IMR-90 (cell line): ENCODE results near the gene PAK4. TPM values are rescaled to one million over a fixed set of nuclear protein-coding genes. Genes with fewer than 3 reads are reported as not detected.

Experiments used
- ATAC-seq: fragments of 200-7000 bp; cut with Tn5 transposase; 2 replicates; pipeline ENCODE4 v1.9.1; 2020; ENCODE audit warnings: low read depth, mild to moderate bottlenecking, moderate library complexity
- BruUV-seq: library from RNA; stranded (reverse); fragments of 400-500 nt; replicated peaks from 2 replicates; lab custom pipeline; 2021; lab: Mats Ljungman, UMichigan
- CTCF ChIA-PET: fragments of 300-600 bp; formaldehyde crosslinking; extraction: SDS; loops from one replicate; lab custom pipeline; 2021; ENCODE audit warnings: antibody characterized with exemption; lab: Yijun Ruan, JAX
- POLR2A ChIA-PET: fragments of 300-600 bp; sonication (Branson Sonifier 250); formaldehyde crosslinking; loops from one replicate; lab custom pipeline; 2022; ENCODE audit warnings: antibody characterized with exemption; ENCODE audit not compliant: unreplicated experiment; lab: Charles Lee
- DNase-seq: peaks from one replicate; pipeline ENCODE4 v3.0.0; 2013
- H2AFZ ChIP-seq: replicated peaks from 2 replicates; pipeline ENCODE3; 2013; ENCODE audit warnings: low read length, mild to moderate bottlenecking; ENCODE audit not compliant: poor library complexity
- H2AK5ac ChIP-seq: 2 replicates; pipeline ENCODE4 v1.6.1; 2013; ENCODE audit warnings: low read depth, low read length, inconsistent platforms
- H2AK9ac ChIP-seq: replicated peaks from 2 replicates; pipeline ENCODE3; 2013; ENCODE audit warnings: mild to moderate bottlenecking, low read depth, low read length, moderate library complexity; ENCODE audit not compliant: poor library complexity
- H2BK120ac ChIP-seq: 2 replicates; pipeline ENCODE4 v1.6.1; 2013; ENCODE audit warnings: low read depth, low read length, inconsistent platforms
- H2BK15ac ChIP-seq: 3 replicates; pipeline ENCODE4 v1.6.1; 2013; ENCODE audit warnings: low read depth, low read length, inconsistent platforms
- H2BK20ac ChIP-seq: 2 replicates; pipeline ENCODE4 v1.6.1; 2013; ENCODE audit warnings: low read depth, mild to moderate bottlenecking, inconsistent platforms, low read length, moderate library complexity
- H2BK5ac ChIP-seq: 2 replicates; pipeline ENCODE4 v1.6.1; 2013; ENCODE audit warnings: mild to moderate bottlenecking, low read depth, low read length, inconsistent platforms; ENCODE audit not compliant: poor library complexity, severe bottlenecking
- H3K14ac ChIP-seq: replicated peaks from 2 replicates; pipeline ENCODE4 v1.6.1; 2013; ENCODE audit warnings: low read depth, low read length, inconsistent platforms
- H3K18ac ChIP-seq: 2 replicates; pipeline ENCODE4 v1.6.1; 2013; ENCODE audit warnings: low read depth, low read length, control low read depth
- H3K23ac ChIP-seq: 2 replicates; pipeline ENCODE4 v1.6.1; 2013; ENCODE audit warnings: low read depth, low read length, inconsistent platforms
- H3K27ac ChIP-seq: 2 replicates; pipeline ENCODE4 v1.5.1; 2013; ENCODE audit warnings: mild to moderate bottlenecking, control low read depth, low read length; ENCODE audit not compliant: insufficient read depth
- H3K27me3 ChIP-seq: 2 replicates; pipeline ENCODE4 v1.6.1; 2013; ENCODE audit warnings: low read length; ENCODE audit not compliant: control insufficient read depth, insufficient read depth
- H3K36me3 ChIP-seq: 2 replicates; pipeline ENCODE4 v1.6.1; 2013; ENCODE audit warnings: low read length, mixed read lengths; ENCODE audit not compliant: control insufficient read depth, insufficient read depth
- H3K4ac ChIP-seq: 2 replicates; pipeline ENCODE4 v1.6.1; 2013; ENCODE audit warnings: low read depth, low read length, inconsistent platforms
- H3K4me1 ChIP-seq: 2 replicates; pipeline ENCODE4 v1.6.1; 2013; ENCODE audit warnings: low read length, mixed read lengths; ENCODE audit not compliant: control insufficient read depth, insufficient read depth
- H3K4me2 ChIP-seq: 2 replicates; pipeline ENCODE4 v1.6.1; 2013; ENCODE audit warnings: low read depth, mild to moderate bottlenecking, control low read depth, low read length, moderate library complexity
- H3K4me3 ChIP-seq: 2 replicates; pipeline ENCODE4 v1.5.1; 2013; ENCODE audit warnings: low read depth, mild to moderate bottlenecking, control low read depth, low read length, moderate library complexity; ENCODE audit not compliant: insufficient read depth
- H3K56ac ChIP-seq: 2 replicates; pipeline ENCODE4 v1.6.1; 2013; ENCODE audit warnings: low read length, inconsistent platforms; ENCODE audit not compliant: insufficient read depth; ENCODE audit errors: extremely low read depth
- H3K79me1 ChIP-seq, 2 experiments: 2 replicates each; pipeline ENCODE4 v1.6.1; 2013; ENCODE audit warnings: low read length in 2 of 2, inconsistent platforms in 1 of 2, low read depth in 1 of 2
- H3K9ac ChIP-seq: 2 replicates; pipeline ENCODE4 v1.6.1; 2013; ENCODE audit warnings: low read depth, low read length, control low read depth
- H3K9me1 ChIP-seq: 2 replicates; pipeline ENCODE4 v1.6.1; 2013; ENCODE audit warnings: low read length, inconsistent platforms; ENCODE audit not compliant: insufficient read depth
- H3K9me3 ChIP-seq: 2 replicates; pipeline ENCODE4 v1.6.1; 2013; ENCODE audit warnings: low read length; ENCODE audit not compliant: control insufficient read depth, insufficient read depth
- H4K20me1 ChIP-seq: 2 replicates; pipeline ENCODE4 v1.6.1; 2013; ENCODE audit warnings: low read length, inconsistent platforms; ENCODE audit not compliant: insufficient read depth
- H4K5ac ChIP-seq: 2 replicates; pipeline ENCODE4 v1.6.1; 2013; ENCODE audit warnings: mild to moderate bottlenecking, low read depth, low read length, control low read depth
- H4K8ac ChIP-seq, 2 experiments: 2 replicates each; pipeline ENCODE4 v1.6.1; 2013; ENCODE audit warnings: low read depth in 2 of 2, low read length in 2 of 2, control low read depth in 1 of 2, inconsistent platforms in 1 of 2
- H4K91ac ChIP-seq: 2 replicates; pipeline ENCODE4 v1.6.1; 2013; ENCODE audit warnings: low read depth, low read length, inconsistent platforms; ENCODE audit not compliant: insufficient read depth
- BHLHE40 ChIP-seq: fragments of 150-350 bp; IDR thresholded peaks from 2 replicates; pipeline ENCODE4 v1.6.1; 2016; ENCODE audit warnings: mild to moderate bottlenecking, low read depth, low read length
- CEBPB ChIP-seq: IDR thresholded peaks from 2 replicates; pipeline ENCODE4 v1.6.1; 2012; ENCODE audit warnings: low read depth, low read length, improper control_type of control experiment
- CHD1 ChIP-seq: IDR thresholded peaks from 2 replicates; pipeline ENCODE4 v1.6.1; 2012; ENCODE audit warnings: low read depth, low read length, improper control_type of control experiment
- FOS ChIP-seq: fragments of 150-350 bp; IDR thresholded peaks from 2 replicates; pipeline ENCODE4 v1.6.1; 2016; ENCODE audit warnings: low read depth, low read length
- MAFK ChIP-seq: IDR thresholded peaks from 2 replicates; pipeline ENCODE4 v1.6.1; 2012; ENCODE audit warnings: low read depth, low read length, improper control_type of control experiment
- MAZ ChIP-seq: IDR thresholded peaks from 2 replicates; pipeline ENCODE4 v1.6.1; 2012; ENCODE audit warnings: low read depth, mild to moderate bottlenecking, low read length, improper control_type of control experiment, moderate library complexity, borderline replicate concordance
- MXI1 ChIP-seq: IDR thresholded peaks from 2 replicates; pipeline ENCODE4 v1.6.1; 2012; ENCODE audit warnings: low read depth, mild to moderate bottlenecking, low read length, moderate library complexity, borderline replicate concordance
- NFE2L2 ChIP-seq: fragments of 150-350 bp; IDR thresholded peaks from 2 replicates; pipeline ENCODE4 v1.6.1; 2016; ENCODE audit warnings: low read depth, mild to moderate bottlenecking, low read length
- POLR2A ChIP-seq: IDR thresholded peaks from 2 replicates; pipeline ENCODE4 v1.6.1; 2012; ENCODE audit warnings: mild to moderate bottlenecking, low read depth, low read length
- RAD21 ChIP-seq: IDR thresholded peaks from 2 replicates; pipeline ENCODE4 v1.6.1; 2012; ENCODE audit warnings: low read length, improper control_type of control experiment
- RCOR1 ChIP-seq: IDR thresholded peaks from 2 replicates; pipeline ENCODE4 v1.6.1; 2012; ENCODE audit warnings: mild to moderate bottlenecking, low read length, improper control_type of control experiment; ENCODE audit not compliant: insufficient replicate concordance
- RFX5 ChIP-seq: IDR thresholded peaks from 2 replicates; pipeline ENCODE4 v1.8.0; 2012; ENCODE audit warnings: low read depth, mild to moderate bottlenecking, low read length, moderate library complexity
- SMC3 ChIP-seq: fragments of 150-350 bp; IDR thresholded peaks from 2 replicates; pipeline ENCODE4 v1.6.1; 2016; ENCODE audit warnings: low read depth, mild to moderate bottlenecking, antibody characterized with exemption, low read length, moderate library complexity
- WGBS, 2 experiments: methylation state at CpG; one replicate each; pipeline versions ENCODE4 v1.1.5 to v1.1.7; 2013; ENCODE audit warnings: missing lambda C conversion rate in 2 of 2; ENCODE audit not compliant: insufficient read length in 1 of 2; ENCODE audit errors: extremely low coverage in 2 of 2; 5-methylcytosine and 5-hydroxymethylcytosine counted together
- dilution Hi-C: fragments of 300-500 bp; cut with HindIII; formaldehyde crosslinking; loops from one replicate; pipeline ENCODE4 v1.14.3; 2018; ENCODE audit warnings: low sequenced_read_pairs; ENCODE audit not compliant: unreplicated experiment
- in situ Hi-C: fragments of 300-500 bp; cut with MboI; formaldehyde crosslinking; loops from 3 replicates; pipeline ENCODE4 v1.14.3; 2019; ENCODE audit warnings: low sequenced_read_pairs, inconsistent platforms, mixed read lengths
- intact Hi-C: fragments of 100-400 bp; cut with micrococcal nuclease; formaldehyde crosslinking; loops from 2 replicates; pipeline ENCODE4 v1.10.0; 2022
- polyA plus RNA-seq, 3 experiments: library from polyadenylated mRNA; depleted of rRNA; stranded (reverse); fragments of >200 nt; gene quantifications; 2 replicates each; pipeline ENCODE4 v1.2.3, GENCODE V29; 2012; ENCODE audit warnings: low replicate concordance in 1 of 3
- total RNA-seq: library from RNA; depleted of rRNA; stranded (reverse); fragments of >200 nt; gene quantifications from 2 replicates; pipeline ENCODE4 v1.2.3, GENCODE V29; 2012
- TF ChIP-seq, protein P1 (sequence below): fragments of 150-350 bp; IDR thresholded peaks from 2 replicates; pipeline ENCODE4 v1.6.1; 2016; ENCODE audit warnings: low read depth, mild to moderate bottlenecking, low read length, moderate library complexity, borderline replicate concordance
- TF ChIP-seq, protein P2 (sequence below): conservative IDR thresholded peaks from 2 replicates; pipeline ENCODE4 v1.5.1; 2012; ENCODE audit warnings: mild to moderate bottlenecking, low read depth, low read length, improper control_type of control experiment
- TF ChIP-seq, protein P3 (sequence below): fragments of 150-350 bp; IDR thresholded peaks from 2 replicates; pipeline ENCODE4 v1.6.1; 2017; ENCODE audit warnings: mild to moderate bottlenecking, antibody characterized with exemption, low read length, low read depth

PAK4 gene
- total and polyA plus RNA-seq, 2 of the 4 experiments (the other 2 are of a cell fraction) = 2.0 to 27.2 TPM

DNA sequence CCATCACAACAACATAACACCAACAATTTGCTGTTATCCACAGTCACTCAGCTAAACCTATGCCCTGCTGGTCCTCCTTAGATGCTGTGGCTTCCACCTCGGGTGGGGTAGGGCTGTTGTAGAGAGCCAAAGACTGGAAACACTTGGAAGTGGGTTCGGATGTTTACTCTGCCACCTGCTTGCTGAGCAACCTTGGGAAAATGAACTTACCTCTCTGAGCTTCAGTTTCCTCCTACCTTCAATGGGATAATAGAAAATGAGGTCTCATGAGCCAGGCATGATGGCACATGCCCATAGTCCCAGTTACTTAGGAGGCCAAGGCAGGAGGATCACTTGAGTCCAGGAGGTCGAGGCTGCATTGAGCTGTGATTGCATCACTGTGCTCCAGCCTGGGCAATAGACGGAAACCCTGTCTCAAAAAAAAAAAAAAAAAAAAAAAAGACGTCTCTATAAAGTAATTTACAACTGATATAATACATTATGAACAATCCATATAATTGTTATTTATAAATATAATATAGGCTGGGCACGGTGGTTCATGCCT is 81.8 kb downstream of the PAK4 start:
- CTCF ChIA-PET = interaction anchor here (0.5 kb wide), 1 partner anchor 140 kb away, joined by 3 read pairs; no protein-coding TSS in a partner anchor

More for the DNA sequence above, 81.8 kb downstream of the PAK4 start:
- Histone ChIP-seq H3K79me1 (no peaks in the 10 kb centered on the region), H4K20me1 (no peaks in the 10 kb centered on the region), H2AFZ (no peak overlapping the region), H3K4ac (no peak overlapping the region), H2AK5ac (no peak overlapping the region), H3K4me2 (no peak overlapping the region), H3K27me3 (peaks cover 39% of the 10 kb centered on the region), H4K91ac (no peak overlapping the region), H3K18ac (no peak overlapping the region), H2BK120ac (no peak overlapping the region), H3K4me3 (no peak overlapping the region), H3K56ac (no peak overlapping the region), H2BK5ac (no peak overlapping the region), H4K5ac (no peak overlapping the region), H3K4me1 (no peaks in the 10 kb centered on the region), H2AK9ac (no peak overlapping the region), H2BK20ac (no peak overlapping the region), H3K9ac (no peak overlapping the region), H3K14ac (no peak overlapping the region), H2BK15ac (no peak overlapping the region), H3K9me1 (no peaks in the 10 kb centered on the region), H3K23ac (no peak overlapping the region), H4K8ac (no peak overlapping the region), H3K36me3 (no peaks in the 10 kb centered on the region), H3K9me3 (no peaks in the 10 kb centered on the region), H3K27ac (no peak overlapping the region)
- POLR2A ChIA-PET = no interaction called here
- WGBS, 2 experiments = no CpG with 5 or more reads among the region's 6 CpGs
- no peak for TF ChIP-seq RAD21
- TF ChIP-seq MAZ = no peak
- no peak for TF ChIP-seq RFX5
- TF ChIP-seq FOS = no peak
- no peak for TF ChIP-seq SMC3
- TF ChIP-seq CHD1 = no peak
- TF ChIP-seq, protein P1, sequence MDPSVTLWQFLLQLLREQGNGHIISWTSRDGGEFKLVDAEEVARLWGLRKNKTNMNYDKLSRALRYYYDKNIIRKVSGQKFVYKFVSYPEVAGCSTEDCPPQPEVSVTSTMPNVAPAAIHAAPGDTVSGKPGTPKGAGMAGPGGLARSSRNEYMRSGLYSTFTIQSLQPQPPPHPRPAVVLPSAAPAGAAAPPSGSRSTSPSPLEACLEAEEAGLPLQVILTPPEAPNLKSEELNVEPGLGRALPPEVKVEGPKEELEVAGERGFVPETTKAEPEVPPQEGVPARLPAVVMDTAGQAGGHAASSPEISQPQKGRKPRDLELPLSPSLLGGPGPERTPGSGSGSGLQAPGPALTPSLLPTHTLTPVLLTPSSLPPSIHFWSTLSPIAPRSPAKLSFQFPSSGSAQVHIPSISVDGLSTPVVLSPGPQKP = no peak
- TF ChIP-seq MAFK = no peak
- no peak for TF ChIP-seq RCOR1
- no peak for TF ChIP-seq NFE2L2
- TF ChIP-seq CEBPB = no peak
- TF ChIP-seq, protein P2, sequence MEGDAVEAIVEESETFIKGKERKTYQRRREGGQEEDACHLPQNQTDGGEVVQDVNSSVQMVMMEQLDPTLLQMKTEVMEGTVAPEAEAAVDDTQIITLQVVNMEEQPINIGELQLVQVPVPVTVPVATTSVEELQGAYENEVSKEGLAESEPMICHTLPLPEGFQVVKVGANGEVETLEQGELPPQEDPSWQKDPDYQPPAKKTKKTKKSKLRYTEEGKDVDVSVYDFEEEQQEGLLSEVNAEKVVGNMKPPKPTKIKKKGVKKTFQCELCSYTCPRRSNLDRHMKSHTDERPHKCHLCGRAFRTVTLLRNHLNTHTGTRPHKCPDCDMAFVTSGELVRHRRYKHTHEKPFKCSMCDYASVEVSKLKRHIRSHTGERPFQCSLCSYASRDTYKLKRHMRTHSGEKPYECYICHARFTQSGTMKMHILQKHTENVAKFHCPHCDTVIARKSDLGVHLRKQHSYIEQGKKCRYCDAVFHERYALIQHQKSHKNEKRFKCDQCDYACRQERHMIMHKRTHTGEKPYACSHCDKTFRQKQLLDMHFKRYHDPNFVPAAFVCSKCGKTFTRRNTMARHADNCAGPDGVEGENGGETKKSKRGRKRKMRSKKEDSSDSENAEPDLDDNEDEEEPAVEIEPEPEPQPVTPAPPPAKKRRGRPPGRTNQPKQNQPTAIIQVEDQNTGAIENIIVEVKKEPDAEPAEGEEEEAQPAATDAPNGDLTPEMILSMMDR = no peak
- no peak for TF ChIP-seq BHLHE40
- TF ChIP-seq MXI1 = no peak
- TF ChIP-seq POLR2A = no peak
- TF ChIP-seq, protein P3, sequence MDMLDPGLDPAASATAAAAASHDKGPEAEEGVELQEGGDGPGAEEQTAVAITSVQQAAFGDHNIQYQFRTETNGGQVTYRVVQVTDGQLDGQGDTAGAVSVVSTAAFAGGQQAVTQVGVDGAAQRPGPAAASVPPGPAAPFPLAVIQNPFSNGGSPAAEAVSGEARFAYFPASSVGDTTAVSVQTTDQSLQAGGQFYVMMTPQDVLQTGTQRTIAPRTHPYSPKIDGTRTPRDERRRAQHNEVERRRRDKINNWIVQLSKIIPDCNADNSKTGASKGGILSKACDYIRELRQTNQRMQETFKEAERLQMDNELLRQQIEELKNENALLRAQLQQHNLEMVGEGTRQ = no peak
- no peak for DNase-seq
- dilution Hi-C loops (no loop called here), in situ Hi-C loops (loop anchor here (25.0 kb wide), 1 partner anchor 745 kb away; no protein-coding TSS in a partner anchor), intact Hi-C loops (no loop called here)
- ATAC-seq = no peak
- no TSS peak for BruUV-seq
